SIG-M5 (cell line): Measurements from ENCODE around the gene SEC23A.
"Not testable (repeated sequence)": the region's sequence is repeated elsewhere in the genome, so short reads cannot be mapped to it uniquely, and the experiment has no call there.

Source experiments
- DNase-seq: peaks from one replicate; lab custom pipeline; 2025; lab: John Stamatoyannopoulos, UW

SEC23A gene

DNA sequence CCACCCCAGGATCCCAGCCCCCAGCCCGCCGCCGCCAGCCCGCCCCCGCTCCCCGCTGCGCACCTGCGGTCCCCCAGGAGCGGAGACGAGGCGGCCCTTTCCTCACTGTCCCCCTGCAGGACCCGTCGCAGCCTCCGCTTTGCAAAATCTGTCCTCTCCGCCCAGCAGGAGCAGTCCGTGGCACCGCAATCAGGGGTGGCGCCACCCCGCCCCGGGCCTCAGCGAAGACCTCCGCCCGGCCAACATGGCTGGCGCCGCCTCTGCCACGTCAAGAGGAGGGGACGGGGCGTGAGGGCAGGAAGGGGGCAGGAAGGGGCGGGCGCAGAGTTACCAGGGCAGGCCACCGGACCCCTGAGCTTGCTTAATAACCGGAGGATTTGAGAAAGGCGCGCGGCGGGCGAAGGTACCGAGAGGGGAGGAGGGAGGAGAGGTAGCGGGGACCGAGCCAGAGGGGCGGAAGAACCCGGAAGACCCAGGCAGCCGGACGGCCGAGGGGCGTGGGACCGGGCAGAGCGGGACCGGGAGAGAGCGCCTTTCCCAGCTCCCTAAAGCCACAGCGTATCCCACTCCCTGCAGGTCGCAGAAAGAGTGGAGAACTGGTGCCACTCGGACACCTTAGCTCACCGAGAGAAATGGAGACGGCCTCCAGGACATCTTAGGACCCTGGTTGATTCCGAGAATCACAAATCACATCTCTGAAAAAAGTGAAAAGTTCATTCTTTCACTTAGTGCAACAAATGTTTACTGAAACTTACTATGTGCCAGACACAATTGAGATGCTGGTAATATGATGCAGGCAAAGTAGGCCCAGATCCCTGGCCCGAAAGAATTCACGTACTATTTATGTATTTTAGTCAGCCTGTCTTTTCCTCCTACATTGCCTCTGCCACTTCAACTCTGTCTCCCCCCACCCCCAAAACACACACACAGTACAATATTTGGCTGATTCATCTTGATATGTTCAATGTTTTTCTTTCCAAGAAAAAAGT is at the start of gene SEC23A:
SEC23A (minus strand) TSS at position 267 of the 989 bp plus-strand sequence. CDS start 7,117 bp downstream, outside the sequence.
- peak; percentile 24 for DNase-seq

DNA sequence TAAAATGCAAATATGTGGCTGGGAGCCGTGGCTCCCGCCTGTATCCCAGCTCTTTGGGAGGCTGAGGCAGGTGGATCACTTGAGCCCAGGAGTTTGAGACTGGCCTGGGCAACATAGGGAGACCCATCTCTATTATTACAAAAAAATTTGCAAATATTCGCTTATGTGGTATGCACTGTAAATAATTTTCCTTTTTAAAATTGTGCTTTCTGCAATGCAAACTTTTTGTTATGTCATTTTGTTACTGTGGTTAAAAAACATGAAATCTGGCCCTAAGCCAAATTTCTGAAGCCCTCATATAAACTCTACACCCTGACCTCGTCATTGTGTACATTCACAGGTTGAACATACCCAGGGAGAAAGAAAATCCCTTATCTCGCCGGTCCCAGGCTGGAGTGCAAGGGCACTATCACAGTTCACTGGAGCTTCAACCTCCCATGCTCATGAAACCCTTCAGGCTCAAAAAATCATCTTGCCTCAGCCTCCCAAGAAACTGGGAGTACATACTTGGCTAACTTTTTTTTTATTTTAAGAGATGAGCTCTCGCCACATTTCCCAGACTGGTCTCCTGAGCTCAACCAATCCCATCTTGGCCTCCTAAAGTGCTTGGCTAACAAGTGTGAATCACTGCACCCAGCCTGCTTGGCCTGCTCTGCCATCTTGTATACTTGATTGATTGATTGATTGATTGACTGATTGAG is 42.4 kb upstream of the SEC23A start:
- no peak for DNase-seq

DNA sequence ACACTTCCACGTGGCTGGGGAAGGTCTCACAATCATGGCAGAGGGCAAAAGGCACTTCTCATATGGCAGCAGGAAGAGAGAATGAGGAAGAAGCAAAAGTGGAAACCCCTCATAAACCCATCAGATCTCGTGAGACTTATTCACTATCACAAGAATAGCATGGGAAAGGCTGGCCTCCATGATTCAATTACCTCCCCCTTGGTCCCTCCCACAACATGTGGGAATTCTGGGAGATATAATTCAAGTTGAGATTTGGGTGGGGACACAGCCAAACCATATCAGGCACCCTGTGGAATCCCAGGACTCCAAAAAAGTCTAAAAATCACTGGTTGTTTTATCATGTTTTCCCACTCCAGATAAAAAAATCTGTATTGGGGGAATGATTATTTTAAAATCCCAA is 40.2 kb upstream of the SEC23A start:
- not testable (repeated sequence) for DNase-seq

DNA sequence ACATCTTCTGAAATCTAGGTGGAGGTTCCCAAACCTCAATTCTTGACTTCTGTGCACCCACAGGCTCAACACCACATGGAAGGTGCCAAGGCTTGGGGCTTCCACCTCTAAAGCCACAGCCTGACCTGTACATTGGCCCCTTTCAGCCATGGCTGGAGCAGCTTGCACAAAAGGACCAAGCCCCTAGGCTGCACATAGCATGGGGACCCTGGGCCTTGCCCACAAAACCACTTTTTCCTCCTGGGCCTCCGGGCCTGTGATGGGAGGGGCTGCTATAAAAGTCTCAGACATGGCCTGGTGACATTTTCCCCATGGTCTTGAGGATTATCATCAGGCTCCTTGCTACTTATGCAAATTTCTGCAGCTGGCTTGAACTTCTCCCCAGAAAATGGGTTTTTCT is 38.6 kb upstream of the SEC23A start:
- not testable (repeated sequence) for DNase-seq

DNA sequence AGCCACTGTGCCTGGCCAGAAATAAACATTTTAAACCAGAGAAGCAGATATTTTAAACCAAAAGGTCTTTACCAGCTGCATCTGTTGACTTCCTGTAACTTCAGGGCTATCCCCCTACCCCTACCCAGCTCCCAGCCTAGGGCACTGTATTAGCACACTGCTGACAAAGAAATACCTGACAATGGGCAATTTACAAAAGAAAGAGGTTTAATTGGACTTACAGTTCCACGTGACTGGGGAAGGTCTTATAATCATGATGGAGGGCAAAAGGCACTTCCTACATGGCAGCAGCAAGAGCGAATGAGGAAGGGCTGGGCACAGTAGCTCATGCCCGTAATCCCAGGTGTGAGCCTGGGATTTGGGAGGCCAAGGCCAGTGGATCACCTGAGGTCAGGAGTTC is 37.1 kb upstream of the SEC23A start:
- DNase-seq = no peak

DNA sequence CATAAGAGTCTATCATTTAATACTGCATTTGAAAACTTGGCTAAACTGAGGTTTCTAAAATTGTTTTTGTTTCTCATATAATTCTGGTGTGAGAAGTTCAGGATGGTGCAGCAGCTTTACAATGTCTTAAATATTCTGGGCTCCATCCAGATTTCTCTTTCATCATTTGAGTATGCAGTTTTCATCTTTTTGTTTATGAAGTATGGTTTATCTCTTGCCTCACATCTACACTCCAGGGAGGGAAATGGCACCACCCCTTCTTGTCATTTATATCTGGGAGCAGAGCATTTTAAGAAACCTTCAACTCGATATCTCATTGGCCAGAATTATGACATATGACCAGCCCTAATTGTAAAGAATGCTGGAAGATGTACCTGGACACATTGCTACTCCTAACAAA is 35.4 kb upstream of the SEC23A start:
- no peak for DNase-seq

DNA sequence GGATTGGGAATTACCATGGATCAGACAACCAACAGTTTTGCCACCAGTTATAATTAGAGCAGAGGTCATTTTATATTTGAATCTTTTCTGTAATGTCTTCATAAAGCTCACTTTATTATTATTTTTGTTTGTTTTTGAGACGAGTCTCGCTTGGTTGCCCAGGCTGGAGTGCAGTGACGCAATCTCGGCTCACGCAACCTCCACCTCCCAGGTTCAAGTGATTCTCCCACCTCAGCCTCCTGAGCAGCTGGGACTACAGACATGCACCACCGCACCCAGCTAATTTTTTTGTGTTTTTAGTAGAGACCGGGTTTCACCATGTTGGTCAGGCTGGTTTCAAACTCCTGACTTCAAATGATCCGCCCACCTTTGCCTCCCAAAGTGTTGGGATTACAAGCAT is 34.8 kb upstream of the SEC23A start:
- DNase-seq = not testable (repeated sequence)

DNA sequence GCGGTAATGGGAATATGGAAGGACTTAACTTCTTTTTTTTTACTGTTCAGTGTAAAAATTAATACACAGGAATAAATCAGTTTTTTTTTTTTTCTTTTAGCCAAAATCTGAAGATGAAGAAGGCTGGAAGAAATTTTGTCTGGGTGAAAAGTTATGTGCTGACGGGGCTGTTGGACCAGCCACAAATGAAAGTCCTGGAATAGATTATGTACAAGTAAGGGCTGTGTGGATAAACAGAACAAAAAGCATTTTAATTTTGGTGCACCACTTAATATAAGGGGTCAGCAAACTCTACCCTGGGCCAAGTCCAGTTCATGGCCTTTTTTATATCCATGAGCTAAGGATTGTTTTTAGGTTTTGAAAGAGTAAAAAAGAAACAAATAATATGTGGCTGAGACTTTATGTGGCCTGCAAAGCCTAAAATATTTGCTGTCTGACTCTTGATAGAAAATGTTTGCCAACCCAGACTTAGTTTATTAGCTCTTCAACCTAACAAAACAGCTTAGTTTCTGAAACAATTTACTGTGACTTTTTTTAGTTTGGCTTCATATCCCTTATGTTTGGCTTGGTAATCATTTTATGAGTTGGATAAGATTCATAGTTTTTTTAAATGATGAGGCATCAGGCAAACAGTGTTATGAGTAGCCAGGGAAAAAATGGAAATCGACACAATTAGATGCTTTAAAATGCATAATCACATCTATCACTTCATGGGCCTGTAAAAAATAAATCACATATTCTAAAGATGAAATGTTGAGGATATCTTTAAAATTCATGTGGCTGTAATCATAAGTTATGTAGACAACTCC is 19.5 kb upstream of the SEC23A start:
- DNase-seq = no peak

DNA sequence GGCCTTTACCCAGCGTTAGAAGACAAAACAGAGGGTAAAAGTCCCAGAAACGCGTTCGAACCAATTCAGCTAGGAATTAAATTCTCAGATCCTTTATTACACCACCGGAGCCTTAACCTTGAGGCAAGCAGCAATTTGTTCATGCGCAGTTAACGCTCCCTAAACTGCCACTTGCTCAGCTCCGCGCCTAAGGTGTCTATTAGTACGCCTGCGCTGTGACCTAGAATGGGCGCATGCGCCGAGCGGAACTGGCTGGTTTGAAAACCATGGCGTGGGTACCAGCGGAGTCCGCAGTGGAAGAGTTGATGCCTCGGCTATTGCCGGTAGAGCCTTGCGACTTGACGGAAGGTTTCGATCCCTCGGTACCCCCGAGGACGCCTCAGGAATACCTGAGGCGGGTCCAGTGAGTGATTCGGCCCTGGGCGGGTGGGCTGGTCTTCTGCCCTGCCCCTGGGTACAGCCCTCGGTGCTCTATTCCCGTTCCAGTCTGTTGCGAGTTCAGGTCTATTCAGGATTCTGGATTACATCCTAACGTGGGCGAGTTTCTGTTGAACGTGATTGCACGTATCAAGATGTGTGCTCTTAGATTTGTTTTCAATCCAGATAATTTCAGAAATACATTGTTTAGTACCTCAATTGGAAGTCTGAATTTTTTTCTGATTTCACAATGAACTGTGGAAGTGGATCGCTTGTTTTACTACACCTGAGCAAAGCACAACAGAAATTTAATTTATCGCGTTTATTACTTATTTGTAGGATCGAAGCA is 11.2 kb upstream of the SEC23A start, which contains the start of gene GEMIN2:
GEMIN2 (plus strand) TSS at position 251 of the 766 bp plus-strand sequence; CDS start at position 267, 16 bp downstream.
- peak; percentile 55 for DNase-seq

DNA sequence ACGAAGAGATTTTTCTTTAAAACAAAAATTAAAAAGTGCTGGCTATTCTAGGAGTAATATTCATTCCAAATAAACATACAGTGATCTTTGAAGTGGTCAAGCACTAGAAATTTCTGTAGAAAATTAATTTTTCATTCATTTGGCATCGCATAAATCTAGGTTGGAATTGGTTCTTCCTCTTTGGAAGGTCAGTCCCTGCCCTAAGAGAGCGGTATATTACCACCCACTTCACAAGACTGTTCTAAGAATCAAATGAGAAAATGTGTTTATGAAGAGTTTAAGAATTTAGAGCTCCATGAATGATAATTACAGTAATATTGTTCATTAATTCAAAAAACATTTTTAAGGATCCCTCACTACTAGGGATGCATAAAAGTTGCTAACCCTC is 10.6 kb upstream of the SEC23A start:
- no peak for DNase-seq

DNA sequence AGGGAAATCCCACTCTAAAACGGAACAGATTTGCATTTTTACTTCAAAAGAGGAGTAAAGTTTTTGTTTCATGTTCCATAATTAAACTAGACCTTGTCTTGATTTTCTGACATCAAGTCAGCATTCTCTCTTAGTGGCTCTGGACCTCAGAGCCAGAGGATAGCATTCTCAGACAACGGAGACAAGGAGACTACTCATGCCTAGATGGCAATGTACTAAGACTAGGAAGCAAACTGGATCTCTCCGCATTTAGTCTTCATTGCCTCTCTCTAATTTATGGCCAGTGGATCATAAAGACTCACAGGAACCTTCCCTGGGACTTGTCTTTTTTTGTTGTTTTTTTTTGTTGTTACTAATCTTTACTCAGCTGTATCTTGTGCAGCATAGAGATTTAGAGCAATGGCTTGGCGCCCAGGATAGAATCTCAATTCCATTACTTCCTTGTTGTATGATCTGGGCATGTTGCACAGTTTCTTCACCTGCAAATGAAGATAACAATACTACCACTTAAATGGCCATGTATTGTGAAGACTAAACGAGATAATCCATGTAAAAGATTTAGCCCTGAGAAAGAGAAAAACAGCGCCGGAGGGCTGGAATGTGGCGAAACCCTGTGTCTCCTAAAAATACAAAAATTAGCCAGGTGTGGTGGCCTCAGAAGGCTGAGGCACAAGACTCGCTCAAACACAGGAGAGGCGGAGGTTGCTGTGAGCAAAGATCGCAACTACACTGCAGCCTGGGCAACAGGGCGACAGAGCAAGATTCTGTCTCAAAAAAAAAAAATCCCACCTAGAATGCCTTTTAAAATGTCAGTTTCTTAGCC is 7.1 kb upstream of the SEC23A start:
- no peak for DNase-seq

DNA sequence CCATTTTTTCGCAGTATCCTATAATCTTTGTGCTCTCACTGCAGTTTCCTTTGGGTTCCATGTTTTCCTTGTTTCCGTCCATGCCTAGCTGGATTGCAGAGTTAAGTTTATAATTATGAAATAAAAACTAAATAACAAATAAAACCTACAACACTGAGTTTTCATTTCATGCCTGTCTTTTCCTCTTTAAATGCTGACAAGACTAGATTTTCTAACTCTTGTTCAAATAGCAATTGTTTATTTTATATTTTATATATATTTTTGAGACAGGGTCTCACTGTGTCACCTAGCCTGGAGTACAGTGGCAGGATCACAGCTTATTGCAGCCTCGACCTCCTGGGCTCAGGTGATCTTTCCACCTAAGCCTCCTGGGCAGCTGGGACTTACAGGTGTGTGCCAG is 5.8 kb upstream of the SEC23A start:
- no peak for DNase-seq

DNA sequence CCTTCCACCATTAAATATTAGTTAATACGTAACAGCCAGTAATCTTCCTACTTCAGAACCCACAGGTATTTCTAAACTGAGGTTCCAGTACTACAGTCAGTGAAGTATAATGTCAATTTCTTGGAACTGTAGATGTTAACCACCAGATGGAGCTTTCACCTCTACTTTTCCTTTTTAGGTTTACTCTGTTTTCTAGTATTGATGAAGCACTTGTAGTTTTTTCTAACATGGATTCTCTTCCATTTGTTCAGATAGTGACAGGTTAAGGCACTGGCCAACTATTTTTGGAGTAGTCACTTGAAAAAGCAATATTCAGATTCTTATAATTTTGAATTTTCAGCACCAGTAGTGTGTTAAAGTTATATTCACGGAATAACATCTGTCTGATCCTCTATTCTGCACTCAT is 4.6 kb upstream of the SEC23A start:
- DNase-seq = no peak

DNA sequence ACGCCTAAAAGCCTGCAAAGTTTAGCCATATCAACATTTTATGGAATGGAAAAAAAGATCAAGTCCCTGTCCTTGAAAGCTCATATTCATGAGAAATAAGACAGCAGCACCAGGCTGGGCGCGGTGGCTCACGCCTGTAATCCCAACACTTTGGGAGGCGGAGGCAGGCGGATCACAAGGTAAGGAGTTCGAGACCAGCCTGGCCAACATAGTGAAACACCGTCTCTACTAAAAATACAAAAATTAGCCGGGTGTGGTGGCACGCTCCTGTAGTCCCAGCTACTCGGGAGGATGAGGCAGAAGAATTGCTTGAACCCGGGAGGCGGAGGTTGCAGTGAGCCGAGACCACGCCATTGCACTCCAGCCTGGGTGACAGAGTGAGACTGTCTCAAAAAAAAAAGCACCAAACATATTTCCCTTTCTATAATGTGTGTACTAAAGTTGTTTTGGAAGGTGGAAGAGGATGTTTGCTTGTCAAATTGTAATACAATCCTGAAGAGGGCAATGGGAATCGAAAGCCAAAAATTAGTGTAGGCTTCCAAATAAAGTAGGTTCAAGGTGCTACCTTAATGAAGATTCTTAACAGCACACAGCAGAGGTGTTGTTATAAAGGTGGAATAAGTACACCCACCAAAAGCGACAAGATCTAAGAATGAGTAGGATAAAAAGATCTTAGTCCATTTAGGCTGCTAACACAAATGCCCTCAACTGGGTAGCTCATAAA is 1.2 kb upstream of the SEC23A start:
- DNase-seq = not testable (repeated sequence)

DNA sequence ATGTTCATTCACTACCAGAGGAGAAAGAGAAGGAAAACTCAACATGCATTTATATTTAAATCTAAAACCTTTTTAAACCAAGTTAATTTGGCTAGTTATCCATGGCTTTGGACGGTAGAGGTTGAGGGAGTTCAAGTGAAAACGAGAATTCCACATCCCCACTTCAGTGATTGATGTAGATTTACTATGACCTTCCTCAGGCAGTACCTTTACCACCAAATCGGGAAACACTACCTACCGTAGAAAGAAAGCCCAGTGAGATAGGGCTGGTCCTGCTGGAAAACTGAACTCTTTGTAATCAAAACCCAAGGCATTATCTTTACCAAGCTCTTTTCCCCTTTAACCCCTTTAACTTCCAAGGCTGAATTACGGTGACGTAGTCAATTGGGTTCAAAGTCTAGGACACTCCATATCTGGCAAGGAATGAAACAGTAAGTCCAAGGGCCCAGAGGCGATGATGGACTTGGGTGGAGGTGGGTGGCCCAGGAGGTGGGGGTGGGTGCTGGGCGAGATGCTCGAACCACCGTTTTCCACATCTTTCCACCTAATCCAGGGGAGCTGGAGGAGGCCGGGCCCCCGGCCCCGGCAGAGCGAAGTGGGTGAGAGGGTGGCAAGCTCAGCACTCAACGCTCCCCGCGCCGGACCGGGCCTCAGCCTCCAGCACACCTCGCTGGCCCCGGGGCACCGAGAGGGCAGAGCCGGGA is 618 bp downstream of the SEC23A start:
- DNase-seq = no peak

DNA sequence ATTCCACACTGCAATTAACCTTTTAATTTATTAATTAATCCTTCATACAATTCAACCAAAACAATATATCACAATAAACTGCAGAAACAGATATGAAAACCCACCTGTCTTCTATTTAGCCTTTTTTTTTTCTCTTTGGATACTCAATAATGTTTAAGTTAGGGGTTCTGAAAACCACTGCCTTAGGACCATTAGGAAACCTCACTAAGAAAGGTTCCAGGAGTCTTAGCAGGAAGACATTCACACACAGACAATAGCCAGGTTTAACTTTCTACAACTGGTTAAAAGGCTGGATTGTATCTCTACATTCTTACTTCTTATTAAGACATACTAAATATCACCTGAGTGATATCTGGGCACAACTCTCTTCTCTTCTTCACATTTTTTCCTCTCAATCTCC is 3.3 kb downstream of the SEC23A start:
- no peak for DNase-seq

DNA sequence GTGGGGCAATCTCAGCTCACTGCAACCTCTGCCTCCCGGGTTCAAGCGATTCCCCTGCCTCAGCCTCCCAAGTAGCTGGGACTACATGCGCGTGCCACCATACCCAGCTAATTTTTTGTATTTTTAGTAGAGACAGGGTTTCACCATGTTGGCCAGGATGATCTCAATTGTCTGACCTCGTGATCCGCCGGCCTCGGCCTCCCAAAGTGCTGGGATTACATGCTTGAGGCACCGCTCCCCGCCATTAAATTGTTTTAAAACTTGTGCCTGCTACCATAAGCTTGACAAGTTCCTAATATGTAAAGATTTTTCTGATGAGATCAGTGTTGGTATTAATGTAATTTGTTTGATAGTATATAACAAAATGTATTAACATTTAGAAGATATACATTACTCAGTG is 3.8 kb downstream of the SEC23A start:
- DNase-seq = not testable (repeated sequence)

DNA sequence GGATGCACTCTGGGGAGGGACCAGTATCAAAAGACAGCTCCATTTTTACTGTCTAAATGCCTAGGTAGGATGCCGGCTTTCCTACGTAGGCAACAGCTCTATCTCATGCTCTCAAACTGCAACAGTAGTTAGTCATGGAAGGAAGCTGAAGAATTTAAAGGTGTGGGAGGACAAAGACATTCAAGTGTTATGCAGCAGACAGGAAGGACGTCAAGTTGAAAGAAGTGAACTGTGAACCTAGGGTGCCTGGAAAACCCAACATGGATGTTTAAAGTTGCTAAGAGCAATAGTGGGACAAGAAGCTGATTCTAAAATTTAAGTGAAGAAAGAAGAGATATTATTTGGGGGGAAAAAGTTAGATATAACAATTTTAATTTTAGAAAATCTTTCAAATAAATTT is 5.9 kb downstream of the SEC23A start:
- no peak for DNase-seq

DNA sequence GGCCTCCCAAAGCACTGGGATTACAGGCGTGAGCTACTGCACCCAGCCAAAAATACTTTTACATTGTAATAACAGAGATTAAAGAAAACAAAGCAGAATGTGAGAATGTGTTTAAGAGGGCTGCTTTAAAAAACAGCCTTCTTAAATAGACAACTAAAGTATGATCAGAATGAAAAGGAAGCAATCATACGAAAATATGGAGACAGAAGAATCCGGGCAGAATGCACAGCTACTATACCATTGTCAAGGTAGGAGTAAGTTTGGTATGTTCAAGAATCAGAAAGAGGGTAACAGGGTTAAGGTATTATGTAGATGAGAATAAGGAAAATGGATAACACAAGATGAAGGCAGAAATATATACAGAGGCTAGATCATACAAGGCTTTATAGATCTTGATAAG is 8.5 kb downstream of the SEC23A start:
- DNase-seq = no peak
